Stimulated activated naive CD4-positive, alpha-beta T cell treated with Interleukin-2 at 50 U/mL for 16 hours (primary cell): ENCODE data around the gene LMOD1.
"Not testable (repeated sequence)": the region's sequence is repeated elsewhere in the genome, so short reads cannot be mapped to it uniquely, and the experiment has no call there.

Experiments
- DNase-seq: peaks from one replicate; lab custom pipeline; 2025; lab: John Stamatoyannopoulos, UW

LMOD1 gene

DNA sequence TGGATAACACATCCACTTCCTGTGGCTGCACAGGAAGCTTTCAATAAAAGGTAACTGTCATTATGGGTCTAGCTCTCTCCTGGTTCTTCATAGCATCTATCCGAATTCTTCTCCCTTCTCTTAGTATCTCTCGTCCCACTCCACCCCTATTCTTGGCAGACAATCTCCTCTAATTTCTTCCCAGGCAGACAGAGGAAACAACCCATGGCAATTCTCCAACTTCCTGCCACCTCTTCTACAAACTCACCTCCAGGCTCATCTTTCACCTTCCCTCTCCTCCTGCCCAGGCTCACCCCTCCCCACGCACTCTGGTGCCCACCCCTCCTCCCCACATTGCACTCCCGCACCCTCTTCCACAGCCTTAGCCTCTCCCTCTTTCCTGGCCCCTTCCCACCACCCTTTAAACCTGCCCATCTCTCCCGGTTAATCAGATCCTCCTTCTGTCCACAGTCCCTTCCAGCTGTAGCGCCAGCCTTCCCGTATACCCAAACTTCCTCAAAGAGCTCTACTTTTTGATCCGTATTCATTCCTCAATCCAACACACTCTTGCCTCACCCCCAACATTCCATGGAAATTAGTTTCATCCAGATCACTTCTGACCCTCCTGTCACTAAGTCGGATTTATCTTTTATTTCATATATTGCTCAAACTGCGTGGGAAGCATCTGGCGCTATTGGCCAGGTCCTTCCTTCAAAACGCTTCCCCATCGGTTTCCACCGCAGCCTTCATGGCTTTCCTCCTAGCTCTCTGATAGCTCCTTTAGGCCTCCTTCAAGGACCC is 31.7 kb downstream of the LMOD1 start:
- no peak for DNase-seq

GRCh38 chr1:201912832-201913231 is 33.5 kb downstream of the LMOD1 start:
- no peak for DNase-seq

- no peak for DNase-seq
These were observed 34.3 kb downstream of the LMOD1 start for GRCh38 chr1:201911826-201912571.

GRCh38 chr1:201907621-201908020 is 38.7 kb downstream of the LMOD1 start:
- no peak for DNase-seq

- DNase-seq = no peak
These were observed 40.0 kb downstream of the LMOD1 start for GRCh38 chr1:201906336-201906735.

DNA sequence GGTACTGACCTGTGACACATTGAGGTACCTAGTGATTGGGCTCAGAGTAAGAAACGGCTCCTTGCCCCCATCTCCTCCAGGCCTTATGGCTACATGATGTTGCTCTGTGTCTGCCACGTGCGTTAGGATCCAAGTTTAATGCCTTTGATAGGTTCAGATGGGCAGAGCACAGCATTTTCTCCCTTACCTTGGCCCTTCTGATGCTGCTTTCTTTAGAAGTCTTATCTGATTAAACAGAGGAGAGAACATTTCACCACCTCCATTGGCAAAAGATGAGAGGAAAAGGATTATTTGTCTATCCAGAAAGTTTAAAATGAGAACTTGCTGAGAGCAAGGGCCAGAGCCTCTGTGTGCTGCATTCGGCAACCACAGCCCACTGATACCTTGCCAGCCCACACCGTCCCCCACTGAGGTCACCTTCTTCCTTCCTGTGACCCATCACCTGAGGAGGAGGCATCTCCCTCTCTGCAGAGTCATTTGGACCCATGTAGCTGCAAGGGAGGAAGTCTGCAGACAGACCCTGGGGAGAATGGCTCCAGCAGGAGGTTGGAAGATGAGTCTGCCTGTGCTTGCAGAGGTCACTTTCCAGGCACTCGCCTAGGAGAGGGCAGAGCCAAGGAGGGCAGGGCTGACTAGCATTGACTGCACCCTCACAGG is 41.0 kb downstream of the LMOD1 start:
- no peak for DNase-seq

GRCh38 chr1:201904579-201904978 is 41.8 kb downstream of the LMOD1 start:
- DNase-seq = no peak

DNA sequence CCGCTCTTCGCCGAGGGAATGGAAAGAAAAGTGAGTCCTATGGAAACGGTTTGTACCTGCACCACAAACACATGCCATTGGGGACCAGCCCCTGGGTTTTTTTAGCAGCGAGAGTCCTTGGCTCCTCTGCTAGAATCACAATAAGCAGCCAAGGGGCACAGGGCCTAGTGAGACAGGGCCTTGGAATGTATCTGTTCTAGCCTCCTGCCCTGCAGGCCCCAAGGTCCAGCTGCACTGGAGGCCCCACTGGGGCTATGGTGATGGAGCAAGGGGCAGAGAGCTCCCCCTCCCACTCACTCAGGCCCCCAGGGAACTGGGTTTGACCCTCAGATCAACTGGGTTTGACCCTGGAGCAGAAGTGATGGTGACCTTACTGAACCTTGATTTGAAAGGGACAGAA is 43.2 kb downstream of the LMOD1 start:
- DNase-seq = no peak

- no peak for DNase-seq
These were observed 44.1 kb downstream of the LMOD1 start for GRCh38 chr1:201902198-201902597.

DNA sequence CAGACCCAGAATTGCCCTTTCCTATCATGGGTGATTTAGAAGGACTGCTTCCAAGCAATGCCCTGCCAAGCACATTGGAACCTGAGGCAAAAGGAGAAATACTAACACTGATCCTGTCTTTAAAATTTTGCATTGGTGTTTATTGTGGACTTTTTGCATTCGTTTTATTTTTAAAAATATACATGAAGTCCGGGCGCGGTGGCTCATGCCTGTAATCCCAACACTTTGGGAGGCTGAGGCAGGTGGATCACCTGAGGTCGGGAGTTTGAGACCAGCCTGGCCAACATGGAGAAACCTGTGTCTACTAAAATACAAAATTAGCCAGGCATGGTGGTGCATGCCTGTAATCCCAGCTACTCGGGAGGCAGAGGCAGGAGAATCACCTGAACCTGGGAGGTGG is 45.3 kb downstream of the LMOD1 start:
- DNase-seq = not testable (repeated sequence)

DNA sequence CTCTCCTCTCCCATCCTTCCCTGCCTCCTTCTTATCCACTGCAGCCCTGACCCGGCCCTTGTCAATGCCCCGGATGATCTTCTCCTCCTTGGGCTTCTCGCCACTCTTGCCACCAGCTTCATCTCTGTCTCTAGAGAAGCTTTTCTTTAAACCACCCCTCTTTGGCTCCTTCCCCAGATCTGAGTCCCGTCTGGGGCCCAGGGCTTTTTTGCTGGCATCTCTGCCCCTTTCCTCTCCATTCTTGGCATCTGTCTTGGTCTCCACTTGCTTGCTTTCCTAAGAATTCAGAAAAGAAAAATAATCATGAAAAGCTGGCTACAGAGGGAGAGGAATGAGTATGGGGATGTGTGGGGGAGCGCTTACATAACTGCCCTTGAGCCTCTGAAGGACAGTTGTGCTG is 45.9 kb downstream of the LMOD1 start:
- no peak for DNase-seq

- DNase-seq = no peak
These were observed 46.5 kb downstream of the LMOD1 start for GRCh38 chr1:201899683-201900429.

DNA sequence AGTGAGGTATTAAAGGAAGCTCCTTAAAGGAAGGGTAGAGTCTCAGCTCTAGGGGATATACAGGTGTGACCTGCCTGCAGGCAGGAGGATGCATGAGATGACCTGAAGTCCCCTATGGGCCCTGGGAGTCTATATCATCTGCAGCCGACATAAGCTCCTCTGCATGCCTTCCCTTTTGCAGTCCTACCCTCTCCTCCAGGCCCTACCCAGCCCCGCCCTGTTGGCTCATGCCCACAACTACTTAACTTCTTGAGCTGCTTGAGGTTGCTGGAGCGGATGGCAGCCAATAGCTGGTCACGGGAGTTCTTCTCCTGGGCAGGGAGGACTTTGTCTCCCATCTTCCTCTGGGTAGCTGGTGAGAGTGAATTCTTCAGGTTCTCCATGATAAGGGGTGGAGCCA is 47.4 kb downstream of the LMOD1 start:
- DNase-seq = no peak

DNA sequence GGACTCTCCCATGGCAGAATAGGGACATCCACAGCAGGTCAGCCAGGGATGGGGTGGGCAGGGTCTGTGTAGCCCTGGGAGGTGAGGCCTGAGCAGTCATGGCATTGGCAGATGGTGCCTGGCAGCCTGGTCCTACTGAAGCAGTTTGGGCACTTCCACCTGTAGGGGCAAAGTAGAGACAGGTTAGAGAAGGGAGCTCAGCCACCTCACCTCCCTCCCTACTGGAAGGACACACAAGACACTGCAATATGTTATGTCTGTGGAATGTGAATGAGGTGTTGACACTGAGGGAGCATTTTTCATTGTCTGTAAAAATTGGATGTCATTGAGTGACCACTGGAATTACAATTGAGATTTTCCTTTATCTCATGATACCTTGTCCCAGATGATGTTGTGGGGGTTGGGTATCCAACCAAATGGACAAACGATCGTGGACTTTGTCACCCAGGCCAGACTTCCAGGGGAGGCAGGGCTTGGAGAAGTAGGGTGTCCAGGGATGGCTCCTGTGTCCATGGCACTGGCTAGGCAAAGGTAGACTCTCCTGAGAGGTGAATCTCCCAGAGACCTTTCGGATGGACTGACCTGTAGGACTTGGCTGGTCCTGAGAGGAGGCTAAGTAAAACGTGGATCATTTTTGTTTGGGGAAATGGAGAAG is 48.0 kb downstream of the LMOD1 start:
- no peak for DNase-seq

- no peak for DNase-seq
These were observed 49.4 kb downstream of the LMOD1 start for GRCh38 chr1:201896951-201897391.

DNA sequence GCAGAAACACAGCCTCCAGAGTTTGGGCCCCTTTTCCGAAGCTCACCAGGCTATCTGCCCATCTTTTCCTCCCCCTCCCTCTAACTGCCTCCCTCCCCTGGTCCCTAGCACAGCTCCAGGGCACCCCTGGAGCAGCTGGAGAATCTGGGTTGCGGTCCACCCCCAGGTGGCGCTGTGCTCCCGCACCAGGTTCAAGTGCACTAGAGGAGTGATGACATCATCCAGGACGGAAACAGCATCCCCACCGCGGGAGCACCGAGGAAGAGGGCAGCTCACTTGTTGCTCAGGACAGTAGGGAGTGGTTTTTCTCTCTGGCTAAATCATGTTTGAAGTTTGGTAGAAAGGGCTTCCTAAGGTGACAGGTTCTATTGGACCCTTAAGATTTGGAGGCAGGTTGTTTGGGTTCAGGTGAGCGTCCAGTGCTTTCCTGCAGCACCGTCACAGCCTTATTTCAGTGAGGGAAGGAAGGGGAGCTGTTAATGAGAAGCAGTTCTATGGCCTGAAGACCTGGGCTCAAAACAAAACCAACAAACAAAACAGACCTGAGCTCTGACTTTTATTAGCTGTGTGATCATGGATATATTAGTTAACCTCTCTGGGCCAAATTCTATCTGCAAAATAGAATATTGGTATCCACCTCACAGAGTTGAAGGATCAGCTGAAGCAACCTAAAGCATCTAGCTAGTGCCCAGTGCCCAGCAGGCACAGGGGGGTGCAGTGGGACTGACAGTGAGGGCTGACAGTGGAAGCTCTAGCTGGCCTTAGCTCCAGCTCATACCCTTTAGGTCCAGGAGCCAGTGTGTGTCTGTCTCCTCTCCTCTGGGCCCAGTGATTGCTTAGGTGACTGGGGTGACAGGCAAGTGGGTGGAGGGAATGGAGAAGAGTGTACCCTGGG is 50.2 kb downstream of the LMOD1 start:
- DNase-seq = peak; percentile 73

GRCh38 chr1:201895120-201895665 is 51.2 kb downstream of the LMOD1 start:
- DNase-seq = no peak

- no peak for DNase-seq
These were observed 51.8 kb downstream of the LMOD1 start for GRCh38 chr1:201894343-201895119.

DNA sequence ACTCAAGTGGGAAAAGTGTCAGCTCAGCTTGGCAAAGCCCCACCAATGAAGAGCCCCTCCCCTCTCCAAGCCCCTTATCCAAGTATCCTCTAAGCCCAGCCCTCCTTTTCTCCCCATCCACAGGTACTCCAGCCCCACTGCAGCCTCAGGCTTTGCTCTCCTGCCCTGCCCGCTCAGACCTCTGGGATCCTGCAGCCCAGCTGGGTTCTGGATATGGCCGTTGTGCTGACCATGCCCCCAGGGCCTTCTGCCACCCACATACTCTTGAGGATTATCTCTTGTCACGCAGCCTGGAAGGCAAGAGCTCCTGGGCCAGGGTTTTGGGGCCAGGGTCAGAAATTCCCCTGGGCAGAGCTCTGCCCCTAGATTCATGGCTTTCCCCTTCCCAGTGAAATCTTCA is 52.9 kb downstream of the LMOD1 start:
- DNase-seq = no peak

DNA sequence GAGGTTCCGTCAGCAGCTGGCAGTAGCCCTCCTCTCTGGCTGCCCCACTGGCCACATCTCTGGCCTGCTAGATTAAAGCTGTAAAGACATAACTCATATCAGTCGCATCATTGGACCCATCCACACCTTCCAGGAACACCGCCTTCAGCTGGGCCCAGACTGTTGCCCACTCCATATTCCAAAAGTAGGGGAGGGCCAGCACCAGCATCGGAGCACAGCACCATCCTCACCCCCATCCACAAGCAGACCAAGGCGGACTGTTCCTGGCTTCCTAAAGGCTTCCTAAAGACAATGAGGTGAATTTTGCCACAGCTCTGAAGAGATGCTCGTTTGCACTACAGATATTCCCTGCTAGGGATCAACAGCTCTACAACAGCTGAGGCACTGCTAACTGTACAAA is 54.1 kb downstream of the LMOD1 start:
- no peak for DNase-seq
